RWPE1 (cell line): ENCODE measurements around the gene ERFL.

ENCODE experiments used
- CTCF ChIA-PET: fragments of 350-600 bp; sonication (Branson Sonifier 250); formaldehyde crosslinking; extraction: SDS; loops from one replicate; lab custom pipeline; 2021; lab: Yijun Ruan, JAX
- POLR2A ChIA-PET: fragments of 400-600 bp; formaldehyde crosslinking; extraction: SDS; loops from one replicate; lab custom pipeline; 2020; ENCODE audit warnings: antibody characterized with exemption; ENCODE audit not compliant: low non-redundant PET; lab: Yijun Ruan, JAX
- DNase-seq: peaks from one replicate; pipeline ENCODE4 v3.0.0; 2012; ENCODE audit warnings: low spot score
- H3K27ac ChIP-seq: fragments of 450-650 bp; 2 replicates; pipeline ENCODE4 v1.5.1; 2017
- TF ChIP-seq, protein P1 (sequence below): fragments of 450-650 bp; conservative IDR thresholded peaks from 2 replicates; pipeline ENCODE4 v1.5.1; 2017; ENCODE audit warnings: low read depth, mild to moderate bottlenecking

The ERFL gene

DNA sequence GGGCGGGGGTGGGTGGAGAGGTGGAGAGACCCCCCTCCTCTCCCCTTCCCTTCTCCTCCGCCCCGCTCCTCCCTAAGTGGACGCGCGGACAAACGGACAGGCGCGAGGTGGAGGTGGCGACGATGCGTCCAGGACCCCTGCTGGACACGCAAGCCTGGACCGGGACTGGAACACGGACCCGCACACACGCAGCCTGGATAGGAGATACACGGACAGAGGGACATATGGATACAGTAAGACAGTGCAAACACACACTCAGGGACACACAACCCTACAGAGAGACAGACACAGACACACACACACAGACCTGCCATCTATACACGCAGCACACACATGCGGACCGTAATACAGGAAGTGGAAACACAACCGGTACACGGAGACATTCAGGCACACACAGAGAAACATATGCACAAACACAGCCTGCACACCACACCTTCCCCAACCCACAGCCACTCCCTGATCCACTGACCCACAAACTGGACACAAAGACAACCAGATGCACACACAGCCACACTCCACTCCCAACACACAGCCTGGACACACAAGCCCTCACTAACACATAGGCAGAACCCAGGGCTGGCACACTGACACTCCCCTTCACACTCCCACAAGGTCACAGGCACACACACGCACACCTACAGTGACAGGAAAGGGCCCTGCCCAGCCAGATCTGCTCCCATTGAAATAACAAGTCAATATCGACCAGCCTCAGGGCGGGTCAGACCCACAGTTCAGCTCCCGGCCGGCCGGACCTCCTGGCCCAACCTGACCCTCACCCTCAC, 696 bp upstream of the ERFL start:
- POLR2A ChIA-PET = no interaction called here
- CTCF ChIA-PET = interaction anchor here (1.1 kb wide), 1 partner anchor 17 kb away, joined by 6 read pairs; no protein-coding TSS in a partner anchor
- TF ChIP-seq, protein P1, sequence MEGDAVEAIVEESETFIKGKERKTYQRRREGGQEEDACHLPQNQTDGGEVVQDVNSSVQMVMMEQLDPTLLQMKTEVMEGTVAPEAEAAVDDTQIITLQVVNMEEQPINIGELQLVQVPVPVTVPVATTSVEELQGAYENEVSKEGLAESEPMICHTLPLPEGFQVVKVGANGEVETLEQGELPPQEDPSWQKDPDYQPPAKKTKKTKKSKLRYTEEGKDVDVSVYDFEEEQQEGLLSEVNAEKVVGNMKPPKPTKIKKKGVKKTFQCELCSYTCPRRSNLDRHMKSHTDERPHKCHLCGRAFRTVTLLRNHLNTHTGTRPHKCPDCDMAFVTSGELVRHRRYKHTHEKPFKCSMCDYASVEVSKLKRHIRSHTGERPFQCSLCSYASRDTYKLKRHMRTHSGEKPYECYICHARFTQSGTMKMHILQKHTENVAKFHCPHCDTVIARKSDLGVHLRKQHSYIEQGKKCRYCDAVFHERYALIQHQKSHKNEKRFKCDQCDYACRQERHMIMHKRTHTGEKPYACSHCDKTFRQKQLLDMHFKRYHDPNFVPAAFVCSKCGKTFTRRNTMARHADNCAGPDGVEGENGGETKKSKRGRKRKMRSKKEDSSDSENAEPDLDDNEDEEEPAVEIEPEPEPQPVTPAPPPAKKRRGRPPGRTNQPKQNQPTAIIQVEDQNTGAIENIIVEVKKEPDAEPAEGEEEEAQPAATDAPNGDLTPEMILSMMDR = no peak
- no peak for DNase-seq
- H3K27ac ChIP-seq = no peak overlapping the region

DNA sequence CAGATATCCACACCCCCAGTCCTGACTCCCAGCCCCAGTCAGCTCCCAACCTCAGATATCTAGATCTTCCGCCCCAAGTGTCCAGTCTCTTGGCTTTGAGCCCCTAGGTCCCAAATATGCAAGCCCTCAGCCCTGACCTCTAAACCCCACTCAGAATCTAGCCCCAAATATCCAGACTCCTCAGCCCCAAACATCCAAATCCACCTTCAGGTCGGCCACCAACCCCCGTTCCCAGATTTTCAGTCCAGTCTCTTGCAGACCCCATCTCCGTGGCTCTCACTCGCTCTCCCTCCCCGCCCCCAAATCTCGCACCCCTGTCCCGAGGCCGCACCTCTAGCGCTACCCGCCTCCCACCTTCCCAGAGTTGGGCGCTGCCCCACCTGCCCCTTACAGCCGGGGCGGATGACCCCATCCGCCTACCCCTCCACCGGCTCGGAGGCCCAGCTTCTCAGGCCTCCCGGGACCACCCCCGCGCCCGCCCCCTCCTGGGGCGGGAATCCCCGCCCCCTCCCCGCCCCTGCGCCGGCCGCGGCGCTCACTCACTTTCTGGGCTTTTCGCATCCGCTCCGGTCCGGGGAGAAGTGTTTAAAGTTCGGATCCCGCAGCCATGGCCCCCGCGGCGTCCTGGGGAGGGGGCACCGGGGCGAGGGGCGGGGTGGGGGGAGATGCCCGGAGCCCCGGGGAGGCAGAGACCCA, 604 bp downstream of the ERFL start:
- CTCF ChIA-PET = interaction anchor here (1.1 kb wide), 1 partner anchor 16 kb away, joined by 6 read pairs; no protein-coding TSS in a partner anchor
- H3K27ac ChIP-seq = no peak overlapping the region
- DNase-seq = no peak
- POLR2A ChIA-PET = no interaction called here
- TF ChIP-seq, protein P1 = no peak

DNA sequence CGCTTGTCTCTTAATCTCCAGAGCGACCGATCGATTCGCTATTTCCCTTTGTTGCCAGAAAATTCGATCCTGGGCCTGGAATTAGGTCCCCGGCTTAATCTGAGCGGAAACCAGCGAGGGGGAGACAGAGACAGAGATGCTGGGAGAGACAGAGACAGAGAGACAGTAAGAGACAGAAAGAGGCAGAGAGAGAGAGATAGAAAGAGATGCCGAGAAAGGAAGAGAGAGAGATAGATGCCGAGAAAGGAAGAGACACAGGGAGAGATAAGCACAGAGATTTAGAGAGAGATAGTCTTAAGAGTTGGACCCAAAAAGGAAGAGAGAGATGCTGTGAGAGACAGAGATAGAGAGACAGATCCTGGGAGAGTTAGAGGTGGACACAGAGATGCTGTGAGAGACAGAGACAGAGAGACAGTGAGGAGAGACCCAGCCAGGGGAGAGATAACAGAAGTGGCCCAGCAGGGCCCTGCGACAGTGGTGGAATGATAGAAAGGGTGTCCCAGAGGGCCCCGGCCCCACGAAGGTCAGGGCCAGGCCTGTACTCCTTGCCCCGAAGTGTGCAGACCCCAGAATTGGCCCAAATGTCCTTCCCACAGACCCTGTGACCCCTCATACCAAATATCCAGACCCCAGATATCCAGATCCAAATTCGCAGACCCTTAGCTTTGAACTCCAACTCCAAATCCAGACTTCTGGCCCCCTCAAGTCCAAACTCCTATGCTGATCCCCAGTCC, 1.3 kb downstream of the ERFL start:
- no peak for DNase-seq
- ChIA-PET POLR2A (no interaction called here), CTCF (no interaction called here)
- TF ChIP-seq, protein P1 = no peak
- no peak overlapping the region for H3K27ac ChIP-seq

DNA sequence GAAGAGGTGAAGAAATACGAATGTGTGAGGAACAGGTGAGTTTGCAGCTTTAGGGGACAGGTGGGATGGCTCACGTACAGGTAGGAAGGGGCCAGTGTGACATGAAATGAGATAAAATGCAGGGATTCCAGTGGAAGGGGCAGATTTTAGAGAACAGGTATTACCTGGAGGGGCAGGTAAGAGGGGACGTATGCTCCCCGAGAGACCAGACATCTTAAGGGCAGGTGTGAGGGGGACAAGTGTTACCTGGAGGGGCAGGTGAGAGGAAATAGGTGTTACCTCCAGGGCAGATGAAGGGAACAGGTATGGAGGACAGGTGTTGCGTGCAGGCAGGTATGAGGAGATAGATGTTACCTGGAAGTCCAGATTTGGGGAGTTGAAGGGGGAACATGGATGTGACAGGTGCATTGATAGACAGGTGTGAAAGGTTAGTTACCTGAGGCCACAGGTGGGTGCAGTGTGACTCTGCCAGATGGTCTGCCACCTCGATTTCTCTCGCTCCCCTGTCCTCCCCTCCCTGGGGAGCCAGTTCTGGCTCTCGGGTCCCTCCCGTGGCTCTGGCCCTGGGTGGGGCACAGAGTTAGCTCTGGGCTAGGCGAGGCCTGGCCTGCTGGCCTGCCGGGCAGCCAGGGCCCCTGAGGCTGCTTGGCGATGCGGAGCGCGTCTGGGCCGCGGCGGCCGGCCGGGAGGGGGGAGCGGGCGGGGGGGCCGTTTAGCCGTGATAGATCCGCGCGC, 2.1 kb downstream of the ERFL start:
- no peak overlapping the region for H3K27ac ChIP-seq
- ChIA-PET POLR2A (no interaction called here), CTCF (no interaction called here)
- TF ChIP-seq, protein P1 = no peak
- DNase-seq = no peak

DNA sequence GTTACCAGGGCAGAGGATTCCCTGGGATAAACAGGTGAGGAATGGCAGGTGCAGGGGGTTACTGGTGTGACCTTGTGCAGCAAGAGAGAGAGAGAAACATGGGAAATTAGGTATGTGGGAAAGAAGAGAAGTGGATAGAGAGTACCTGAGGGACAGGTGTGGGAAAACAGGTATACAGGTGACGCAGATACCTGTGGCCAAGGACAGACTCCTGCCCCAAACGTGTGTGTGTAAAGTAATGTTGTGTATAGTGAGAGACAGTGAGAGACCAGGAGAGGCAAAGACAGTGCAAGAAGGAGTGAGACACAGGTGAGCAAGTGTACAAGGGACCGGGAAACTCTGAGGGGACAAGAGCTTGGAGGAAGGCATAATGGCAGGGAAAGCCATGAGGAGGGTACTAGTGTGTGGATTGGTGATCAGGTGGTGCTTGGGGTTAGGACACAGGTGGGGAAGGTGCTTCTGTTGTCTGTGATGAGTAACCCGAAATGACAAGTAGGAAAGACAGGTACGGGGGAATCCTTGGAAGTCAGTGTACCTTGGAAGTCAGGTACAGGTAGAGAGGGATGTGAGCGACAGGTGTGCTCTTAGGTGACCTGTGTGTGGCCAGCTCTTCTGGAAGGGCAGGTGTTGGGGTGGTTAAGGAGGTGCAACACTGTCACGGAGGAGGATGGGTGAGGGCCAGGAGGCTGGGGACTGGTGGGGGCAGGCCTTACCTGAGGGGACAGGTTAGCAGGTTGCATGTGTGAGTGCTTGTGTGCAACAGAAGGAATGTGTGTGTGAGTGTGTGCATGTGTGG, 2.8 kb downstream of the ERFL start:
- POLR2A ChIA-PET = no interaction called here
- no peak for DNase-seq
- CTCF ChIA-PET = interaction anchor here (0.7 to 1.0 kb wide), 2 partner anchors 10 to 52 kb away, joined by 3 to 4 read pairs; no protein-coding TSS in a partner anchor
- TF ChIP-seq, protein P1 = no peak
- no peak overlapping the region for H3K27ac ChIP-seq
